ENCODE results near the gene PRR19. TPM values are rescaled to one million over a fixed set of nuclear protein-coding genes. Genes with fewer than 3 reads are reported as not detected.
A peak's percentile ranks its signal among the peaks of the same experiment; 100 is the strongest.

The PRR19 gene
- under 1 TPM in 2 of 4 donors, not detected in 2; 0.17 to 0.50 TPM for total RNA-seq

GRCh38 chr19:42301646-42302203 lies at the start of gene PRR19:
Gene PRR19, plus strand, starts transcription at chr19:42302132. Its CDS starts 7,453 bp downstream, at chr19:42309585.
- intact Hi-C loops (cut with DNase I): no loop called here
- DNase-seq (ENCODE audit: extremely low spot score): no peak
- H3K4me3 ChIP-seq: peak within 1 kb of the TSS; percentile 60 to 64 (median 62)
- H3K36me3 ChIP-seq: no peaks in the 10 kb centered on the region
- no peak for TF ChIP-seq POLR2A (IDR thresholded peaks at IDR 0.05; ENCODE audit: low read depth)
- TF ChIP-seq CTCF (IDR thresholded peaks at IDR 0.05): no peak
- no peak for TF ChIP-seq POLR2AphosphoS5 (IDR thresholded peaks at IDR 0.05)
- TF ChIP-seq EP300 (IDR thresholded peaks at IDR 0.05): no peak
- peaks cover 5 to 23% (median 20%) of the 10 kb centered on the region in 4 donors for H3K4me1 ChIP-seq
- H3K9me3 ChIP-seq: no peaks in the 10 kb centered on the region
- 50% methylated on average over 2 of the region's 21 CpGs for WGBS
- H3K27ac ChIP-seq (replicated peaks in 1 of 4): peak within 1 kb of the TSS; percentile 48 to 76 (median 72)
- no peaks in the 10 kb centered on the region for H3K27me3 ChIP-seq

- Histone ChIP-seq H3K27me3 (no peaks in the 10 kb centered on the region), H3K9me3 (no peaks in the 10 kb centered on the region), H3K4me3 (peak overlapping the region; percentile 85 to 98 (median 96)), H3K27ac (replicated peaks in 1 of 4) (peak overlapping the region; percentile 100), H3K4me1 (peaks cover 57 to 79% (median 72%) of the 10 kb centered on the region in 4 donors), H3K36me3 (peaks cover 5 to 27% (median 23%) of the 10 kb centered on the region in 4 donors)
- no peak for TF ChIP-seq CTCF (IDR thresholded peaks at IDR 0.05)
- peak; percentile 21 to 31 for TF ChIP-seq POLR2AphosphoS5 (IDR thresholded peaks at IDR 0.05)
- 1% methylated on average over 16 of the region's 27 CpGs for WGBS
- DNase-seq (ENCODE audit: extremely low spot score): no peak
- intact Hi-C loops (cut with DNase I): no loop called here
Observed at GRCh38 chr19:42252365-42253244, 49.3 kb upstream of the PRR19 start.

GRCh38 chr19:42253245-42254088 lies 48.5 kb upstream of the PRR19 start:
- peaks cover 57 to 70% (median 67%) of the 10 kb centered on the region in 4 donors for H3K4me1 ChIP-seq

GRCh38 chr19:42254089-42254849 lies 47.7 kb upstream of the PRR19 start:
- Histone ChIP-seq H3K4me3 (peak overlapping the region; percentile 85 to 98 (median 96)), H3K27me3 (no peaks in the 10 kb centered on the region), H3K4me1 (peaks cover 51 to 62% (median 59%) of the 10 kb centered on the region in 4 donors), H3K9me3 (no peaks in the 10 kb centered on the region), H3K36me3 (peaks cover 0 to 12% (median 10%) of the 10 kb centered on the region in 4 donors), H3K27ac (replicated peaks in 1 of 4) (peak overlapping the region; percentile 100)
- WGBS: no CpG with 5 or more reads among the region's 70 CpGs
- DNase-seq (ENCODE audit: extremely low spot score): peak; percentile 96
- intact Hi-C loops (cut with DNase I): no loop called here
- peak in 1 of 3 experiments; percentile 2 for TF ChIP-seq CTCF (IDR thresholded peaks at IDR 0.05)
- TF ChIP-seq EP300 (IDR thresholded peaks at IDR 0.05): no peak
- TF ChIP-seq POLR2AphosphoS5 (IDR thresholded peaks at IDR 0.05): peak; percentile 64 to 75

More at GRCh38 chr19:42253245-42254088, 48.5 kb upstream of the PRR19 start:
- Histone ChIP-seq H3K27me3 (no peaks in the 10 kb centered on the region), H3K27ac (replicated peaks in 1 of 4) (peak overlapping the region; percentile 100), H3K9me3 (no peaks in the 10 kb centered on the region), H3K36me3 (peaks cover 5 to 20% (median 18%) of the 10 kb centered on the region in 4 donors), H3K4me3 (peak overlapping the region; percentile 85 to 98 (median 96))
- WGBS: 1% methylated on average over 30 of the region's 71 CpGs
- DNase-seq (ENCODE audit: extremely low spot score): no peak
- TF ChIP-seq POLR2A (IDR thresholded peaks at IDR 0.05; ENCODE audit: low read depth) (no peak), POLR2AphosphoS5 (IDR thresholded peaks at IDR 0.05) (peak; percentile 37 to 64)
- intact Hi-C loops (cut with DNase I): no loop called here
